Upper lobe of left lung (tissue), 6 donors: ENCODE measurements around the gene ITGB1BP2. TPM values are rescaled to one million over a fixed set of nuclear protein-coding genes. Genes with fewer than 3 reads are reported as not detected.
"Not testable (repeated sequence)": the region's sequence is repeated elsewhere in the genome, so short reads cannot be mapped to it uniquely, and the experiment has no call there.

ENCODE experiments used
- ATAC-seq, 2 donors: fragments of 200-7000 bp; cut with Tn5 transposase; one replicate each; pipeline ENCODE4 v1.9.1; 2022; ENCODE audit warnings: mild to moderate bottlenecking in 2 of 2, moderate library complexity in 2 of 2; ENCODE audit not compliant: low FRiP score in 2 of 2
- DNase-seq, 2 donors: peaks; one replicate each; pipeline ENCODE4 v3.0.0-alpha.2; 2019 to 2020
- H3K27ac ChIP-seq, 4 donors: fragments of 200-600 bp; sonication (generic); one replicate each; pipeline ENCODE4 v1.5.1; 2016 to 2019
- H3K27me3 ChIP-seq, 4 donors: fragments of 200-600 bp; sonication (generic); one replicate each; pipeline ENCODE4 v1.5.1; 2017 to 2019
- H3K36me3 ChIP-seq, 4 donors: fragments of 200-600 bp; sonication (generic); one replicate each; pipeline ENCODE4 v1.5.1; 2016 to 2019
- H3K4me1 ChIP-seq, 4 donors: fragments of 200-600 bp; sonication (generic); one replicate each; pipeline ENCODE4 v1.5.1; 2018 to 2019
- H3K4me3 ChIP-seq, 4 donors: fragments of 200-600 bp; sonication (generic); one replicate each; pipeline ENCODE4 v1.5.1; 2017 to 2019; ENCODE audit warnings: mild to moderate bottlenecking in 2 of 4, moderate library complexity in 1 of 4
- H3K9me3 ChIP-seq, 4 donors: fragments of 200-600 bp; sonication (generic); one replicate each; pipeline ENCODE4 v1.5.1; 2018 to 2019
- EP300 ChIP-seq, 4 donors: sonication (generic); formaldehyde crosslinking; IDR thresholded peaks; one replicate each; pipeline ENCODE4 v1.5.1; 2017; ENCODE audit warnings: antibody characterized with exemption in 4 of 4, control low read depth in 2 of 4
- POLR2A ChIP-seq, 4 donors: fragments of 450-650 bp; IDR thresholded peaks; one replicate each; pipeline ENCODE4 v1.5.1; 2016 to 2017; ENCODE audit warnings: antibody characterized with exemption in 4 of 4, mild to moderate bottlenecking in 2 of 4
- POLR2AphosphoS5 ChIP-seq, 2 donors: sonication (generic); formaldehyde crosslinking; IDR thresholded peaks; one replicate each; pipeline ENCODE4 v1.5.1; 2017; ENCODE audit warnings: antibody characterized with exemption in 2 of 2
- WGBS, 2 donors: methylation state at CpG; one replicate each; pipeline ENCODE4 v1.1.5; 2017 to 2018; 5-methylcytosine and 5-hydroxymethylcytosine counted together
- total RNA-seq, 6 donors: library from RNA; depleted of rRNA in 4 of 6; stranded (reverse); fragments of >200 nt in 4 of 6; gene quantifications; one replicate each; pipeline versions ENCODE4 v1.1.0 to v1.2.1, GENCODE V29; 2016 to 2021
- TF ChIP-seq, protein P1 (sequence below), 6 experiments: fragments of 450-650 bp in 4 of 6; fragments of 200-600 bp in 2 of 6; sonication (generic) in 2 of 6; IDR thresholded peaks; one replicate each; pipeline ENCODE4 v1.5.1; 2016 to 2019; ENCODE audit warnings: antibody characterized with exemption in 6 of 6
- donor health status: DM: no; HTN: no; CAD: no; lungs with moderate emphysema.
- donor health status: DM: no; HTN: yes; CAD: no; lungs with severe emphysema.

Gene ITGB1BP2
- total RNA-seq, 6 donors from 2014 or later = 0.67 to 3.2 (median 1.6) TPM; not detected in 1

DNA sequence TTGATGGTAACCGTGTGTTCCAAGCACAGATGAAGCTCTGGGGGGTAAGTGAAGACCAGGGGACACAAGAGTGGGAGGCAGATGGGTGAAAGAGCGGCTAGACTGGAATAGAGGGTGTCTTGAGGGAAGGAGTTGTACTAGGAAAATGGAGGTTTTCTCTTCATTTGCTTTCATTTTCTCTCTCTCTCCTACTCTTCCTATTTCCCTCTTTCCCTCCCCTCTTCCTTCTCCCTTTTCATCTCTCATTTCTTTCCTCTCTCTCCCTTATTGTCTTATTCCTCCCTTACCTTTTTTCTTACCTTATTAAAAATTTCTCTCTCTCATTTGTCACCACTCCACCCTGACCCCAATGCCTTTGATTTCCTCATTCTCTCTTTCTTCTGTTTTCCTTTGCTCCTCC lies 3.0 kb downstream of the ITGB1BP2 start:
- ATAC-seq (no peak), DNase-seq (no peak)
- H3K36me3 ChIP-seq = peaks cover 0 to 16% (median 3%) of the 10 kb centered on the region in 4 donors
- no peaks in the 10 kb centered on the region for H3K27me3 ChIP-seq
- no peak overlapping the region for H3K4me3 ChIP-seq
- no peaks in the 10 kb centered on the region for H3K9me3 ChIP-seq
- no peaks in the 10 kb centered on the region for H3K4me1 ChIP-seq
- no peak overlapping the region for H3K27ac ChIP-seq
- 72 to 92% methylated on average over 2 of the region's 2 CpGs for WGBS, 2 donors
- TF ChIP-seq, protein P1, sequence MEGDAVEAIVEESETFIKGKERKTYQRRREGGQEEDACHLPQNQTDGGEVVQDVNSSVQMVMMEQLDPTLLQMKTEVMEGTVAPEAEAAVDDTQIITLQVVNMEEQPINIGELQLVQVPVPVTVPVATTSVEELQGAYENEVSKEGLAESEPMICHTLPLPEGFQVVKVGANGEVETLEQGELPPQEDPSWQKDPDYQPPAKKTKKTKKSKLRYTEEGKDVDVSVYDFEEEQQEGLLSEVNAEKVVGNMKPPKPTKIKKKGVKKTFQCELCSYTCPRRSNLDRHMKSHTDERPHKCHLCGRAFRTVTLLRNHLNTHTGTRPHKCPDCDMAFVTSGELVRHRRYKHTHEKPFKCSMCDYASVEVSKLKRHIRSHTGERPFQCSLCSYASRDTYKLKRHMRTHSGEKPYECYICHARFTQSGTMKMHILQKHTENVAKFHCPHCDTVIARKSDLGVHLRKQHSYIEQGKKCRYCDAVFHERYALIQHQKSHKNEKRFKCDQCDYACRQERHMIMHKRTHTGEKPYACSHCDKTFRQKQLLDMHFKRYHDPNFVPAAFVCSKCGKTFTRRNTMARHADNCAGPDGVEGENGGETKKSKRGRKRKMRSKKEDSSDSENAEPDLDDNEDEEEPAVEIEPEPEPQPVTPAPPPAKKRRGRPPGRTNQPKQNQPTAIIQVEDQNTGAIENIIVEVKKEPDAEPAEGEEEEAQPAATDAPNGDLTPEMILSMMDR (IDR thresholded peaks at IDR 0.05) = no peak
- TF ChIP-seq POLR2AphosphoS5 (IDR thresholded peaks at IDR 0.05) = no peak
- no peak for TF ChIP-seq POLR2A (IDR thresholded peaks at IDR 0.05)
- no peak for TF ChIP-seq EP300 (IDR thresholded peaks at IDR 0.05)

DNA sequence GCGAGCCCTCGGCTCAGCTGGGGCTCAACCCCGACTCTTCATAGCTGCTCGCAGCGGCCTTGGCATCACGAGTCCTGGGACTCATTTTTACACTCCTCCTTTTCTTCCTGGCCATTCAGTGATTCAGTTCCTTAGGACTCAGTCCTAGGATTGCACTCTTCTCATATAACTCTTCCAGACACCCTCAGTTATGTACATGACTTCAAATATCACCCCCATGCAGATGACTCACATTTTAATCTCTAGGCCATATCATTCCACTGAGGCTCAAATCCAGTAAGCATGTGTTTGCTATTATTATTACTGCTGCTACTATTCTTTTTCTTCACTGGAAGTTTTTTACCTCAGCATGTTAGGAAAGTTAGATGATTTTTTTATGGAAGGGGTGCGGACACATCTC lies 14.4 kb downstream of the ITGB1BP2 start:
- WGBS, 2 donors = 90 to 92% methylated on average over 2 to 7 of the region's 7 CpGs
- Histone ChIP-seq H3K36me3 (no peaks in the 10 kb centered on the region), H3K27ac (no peak overlapping the region), H3K4me3 (no peak overlapping the region), H3K4me1 (no peaks in the 10 kb centered on the region), H3K27me3 (no peaks in the 10 kb centered on the region), H3K9me3 (no peaks in the 10 kb centered on the region)
- DNase-seq (no peak), ATAC-seq (no peak)
- TF ChIP-seq, protein P1 (IDR thresholded peaks at IDR 0.05) = no peak
- TF ChIP-seq EP300 (IDR thresholded peaks at IDR 0.05) = no peak
- no peak for TF ChIP-seq POLR2A (IDR thresholded peaks at IDR 0.05)
- no peak for TF ChIP-seq POLR2AphosphoS5 (IDR thresholded peaks at IDR 0.05)

DNA sequence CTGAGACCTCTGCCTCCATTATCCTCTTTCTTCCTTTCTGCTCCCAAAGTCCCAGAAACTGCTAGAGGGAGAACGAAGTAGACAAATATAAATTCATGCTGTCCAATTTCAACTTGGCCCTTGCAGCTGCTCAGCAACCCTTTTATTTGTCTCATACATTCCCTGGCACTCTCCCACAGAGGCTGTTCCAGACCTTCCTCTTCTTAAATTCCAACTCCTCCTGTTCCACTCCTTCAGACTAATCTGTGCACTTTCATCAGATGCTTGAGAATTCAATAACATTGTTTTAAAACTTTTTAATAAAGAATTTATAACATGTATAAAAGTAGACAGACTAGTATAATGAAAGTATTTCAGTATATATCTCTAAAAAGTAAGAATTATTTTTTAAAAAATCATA lies 15.4 kb downstream of the ITGB1BP2 start:
- WGBS, 2 donors = 33 to 50% methylated on average over 1 of the region's 1 CpG
- not testable (repeated sequence) for ATAC-seq, H3K4me1 ChIP-seq, H3K36me3 ChIP-seq, H3K27me3 ChIP-seq, H3K4me3 ChIP-seq, H3K9me3 ChIP-seq, DNase-seq, H3K27ac ChIP-seq

DNA sequence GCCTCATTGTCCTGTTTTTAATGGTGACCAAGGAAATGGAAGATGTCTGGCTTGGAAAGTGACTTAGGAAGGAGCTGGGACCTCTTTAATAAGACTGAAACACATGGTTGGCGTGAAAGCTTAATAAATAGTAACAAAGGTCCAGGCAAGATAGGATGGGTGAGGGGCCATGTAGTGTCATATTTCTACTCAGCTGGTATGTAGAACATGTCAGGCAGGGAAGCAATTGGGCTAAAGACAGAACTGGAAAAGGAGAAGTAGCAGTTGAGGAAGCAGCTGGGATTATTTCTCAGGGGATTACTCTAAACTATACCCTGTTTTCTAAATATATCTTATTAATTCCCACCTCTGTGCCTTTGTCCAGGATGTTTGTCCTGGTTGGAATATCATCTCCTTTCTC lies 18.6 kb downstream of the ITGB1BP2 start:
- no peak for TF ChIP-seq POLR2AphosphoS5 (IDR thresholded peaks at IDR 0.05)
- TF ChIP-seq POLR2A (IDR thresholded peaks at IDR 0.05) = no peak
- TF ChIP-seq EP300 (IDR thresholded peaks at IDR 0.05) = no peak
- Histone ChIP-seq H3K9me3 (no peaks in the 10 kb centered on the region), H3K27ac (no peak overlapping the region), H3K36me3 (no peaks in the 10 kb centered on the region), H3K4me3 (no peak overlapping the region), H3K27me3 (no peaks in the 10 kb centered on the region), H3K4me1 (no peaks in the 10 kb centered on the region)
- ATAC-seq = no peak
- 68 to 100% methylated on average over 1 of the region's 1 CpG for WGBS, 2 donors
- DNase-seq = no peak

DNA sequence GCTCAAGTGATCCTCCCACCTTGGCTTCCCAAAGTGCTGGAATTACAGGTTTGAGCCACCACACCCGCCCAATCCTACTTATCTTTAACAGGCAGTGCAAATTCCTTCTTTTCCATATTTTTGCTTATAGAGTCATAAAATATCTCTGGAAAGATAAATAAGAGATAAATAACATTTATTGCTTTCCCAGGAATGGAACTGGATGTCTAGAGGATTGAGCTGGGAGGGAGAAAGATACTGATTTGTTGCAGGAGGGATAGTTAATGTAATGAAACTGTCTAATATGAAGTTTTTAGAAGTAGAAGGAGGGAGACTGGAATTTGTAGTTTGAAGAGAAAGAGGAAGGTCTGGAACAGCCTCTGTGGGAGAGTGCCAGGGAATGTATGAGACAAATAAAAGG lies 20.2 kb downstream of the ITGB1BP2 start:
- Histone ChIP-seq H3K9me3 (peaks cover 0 to 13% (median 4%) of the 10 kb centered on the region in 4 donors), H3K4me1 (no peaks in the 10 kb centered on the region), H3K27ac (no peak overlapping the region), H3K4me3 (no peak overlapping the region), H3K27me3 (no peaks in the 10 kb centered on the region), H3K36me3 (no peaks in the 10 kb centered on the region)
- TF ChIP-seq EP300 (IDR thresholded peaks at IDR 0.05) (no peak), POLR2AphosphoS5 (IDR thresholded peaks at IDR 0.05) (no peak), POLR2A (IDR thresholded peaks at IDR 0.05) (no peak)
- TF ChIP-seq, protein P1 (IDR thresholded peaks at IDR 0.05) = no peak
- no peak for ATAC-seq
- 71 to 92% methylated on average over 1 of the region's 1 CpG for WGBS, 2 donors
- no peak for DNase-seq

DNA sequence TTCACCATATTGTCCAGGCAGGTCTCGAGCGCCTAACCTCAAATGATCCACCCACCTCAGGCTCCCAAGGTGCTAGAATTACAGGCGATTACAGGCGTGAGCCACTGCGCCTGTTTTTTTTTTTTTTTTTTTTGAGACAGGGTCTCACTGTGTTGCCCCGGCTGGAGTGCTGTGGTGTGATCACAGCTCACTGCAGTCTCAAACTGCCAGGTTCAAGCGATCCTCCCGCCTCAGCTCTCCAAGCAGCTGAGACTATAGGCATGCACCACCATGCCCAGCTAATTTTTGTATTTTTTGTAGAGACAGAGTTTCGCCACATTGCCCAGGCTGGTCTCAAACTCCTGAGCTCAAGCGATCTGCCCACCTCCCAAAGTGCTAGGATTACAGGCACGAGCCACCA lies 22.9 kb downstream of the ITGB1BP2 start:
- not testable (repeated sequence) for H3K27ac ChIP-seq, DNase-seq, H3K4me3 ChIP-seq, ATAC-seq, H3K4me1 ChIP-seq, H3K36me3 ChIP-seq, H3K27me3 ChIP-seq
- peaks cover 0 to 19% (median 6%) of the 10 kb centered on the region in 4 donors for H3K9me3 ChIP-seq
- WGBS, 2 donors = 91 to 97% methylated on average over 10 to 11 of the region's 11 CpGs
